Calu3 (cell line): ENCODE measurements around the gene COL13A1. TPM values are rescaled to one million over a fixed set of nuclear protein-coding genes. Genes with fewer than 3 reads are reported as not detected.
A peak's percentile ranks its signal among the peaks of the same experiment; 100 is the strongest.

Experiments
- BruUV-seq: library from RNA; stranded (reverse); fragments of 400-500 nt; replicated peaks from 2 replicates; lab custom pipeline; 2021; lab: Mats Ljungman, UMichigan
- CTCF ChIA-PET: fragments of 300-600 bp; sonication (Branson Sonifier 250); formaldehyde crosslinking; loops from one replicate; lab custom pipeline; 2022; ENCODE audit warnings: antibody characterized with exemption; lab: Charles Lee
- DNase-seq: peaks from one replicate; pipeline ENCODE4 v3.0.0; 2022
- H3K27ac Mint-ChIP-seq: one replicate; pipeline ENCODE4 v1.8.0; 2022; ENCODE audit warnings: mixed read lengths; ENCODE audit not compliant: unreplicated experiment
- H3K27me3 Mint-ChIP-seq: one replicate; pipeline ENCODE4 v1.8.0; 2022; ENCODE audit warnings: mixed read lengths; ENCODE audit not compliant: unreplicated experiment
- H3K36me3 Mint-ChIP-seq: one replicate; pipeline ENCODE4 v1.8.0; 2022; ENCODE audit warnings: mild to moderate bottlenecking, moderate library complexity, mixed read lengths; ENCODE audit not compliant: insufficient read depth, unreplicated experiment
- H3K4me1 Mint-ChIP-seq: one replicate; pipeline ENCODE4 v1.8.0; 2022; ENCODE audit warnings: mild to moderate bottlenecking, low read depth, mixed read lengths; ENCODE audit not compliant: unreplicated experiment
- H3K4me3 Mint-ChIP-seq: one replicate; pipeline ENCODE4 v1.8.0; 2022; ENCODE audit warnings: mild to moderate bottlenecking, low read depth, moderate library complexity, mixed read lengths; ENCODE audit not compliant: unreplicated experiment
- H3K9me3 Mint-ChIP-seq: one replicate; pipeline ENCODE4 v1.8.0; 2022; ENCODE audit warnings: low read depth, mixed read lengths; ENCODE audit not compliant: unreplicated experiment
- CTCF ChIP-seq: fragments of 200-600 bp; IDR thresholded peaks from one replicate; pipeline ENCODE4 v1.8.0; 2022; ENCODE audit warnings: antibody characterized with exemption; ENCODE audit not compliant: unreplicated experiment
- intact Hi-C: fragments of 100-400 bp; cut with micrococcal nuclease; formaldehyde crosslinking; loops from one replicate; pipeline ENCODE4 v1.10.0; 2022; ENCODE audit not compliant: unreplicated experiment
- total RNA-seq: library from RNA; stranded (reverse); gene quantifications from 2 replicates; pipeline ENCODE4 v1.2.3, GENCODE V29; 2022

COL13A1 gene
- total RNA-seq, 1 experiment from 2014 or later = 0.24 TPM

GRCh38 chr10:69867699-69868558, 66.2 kb downstream of the COL13A1 start:
- BruUV-seq = no TSS peak
- DNase-seq = no peak
- H3K4me3 Mint-ChIP-seq = no peak overlapping the region

GRCh38 chr10:69868821-69869220, 67.1 kb downstream of the COL13A1 start:
- intact Hi-C loops = no loop called here
- Mint-ChIP-seq H3K9me3 (no peaks in the 10 kb centered on the region), H3K36me3 (peaks cover 14% of the 10 kb centered on the region), H3K27me3 (peaks cover 8% of the 10 kb centered on the region), H3K4me1 (peaks cover 61% of the 10 kb centered on the region), H3K27ac (peak overlapping the region; percentile 6), H3K4me3 (peak overlapping the region; percentile 4)
- no TSS peak for BruUV-seq
- DNase-seq = no peak
- TF ChIP-seq CTCF = no peak
- CTCF ChIA-PET = interaction anchor here (0.5 to 2.0 kb wide), 6 partner anchors 11 to 68 kb away, joined by 3 to 17 read pairs (median 4); no protein-coding TSS in a partner anchor

More at GRCh38 chr10:69867699-69868558, 66.2 kb downstream of the COL13A1 start:
- Mint-ChIP-seq H3K36me3 (peaks cover 14% of the 10 kb centered on the region), H3K4me1 (peaks cover 70% of the 10 kb centered on the region), H3K27me3 (peaks cover 4% of the 10 kb centered on the region), H3K9me3 (no peaks in the 10 kb centered on the region), H3K27ac (no peak overlapping the region)
- no peak for TF ChIP-seq CTCF
- intact Hi-C loops = no loop called here
- CTCF ChIA-PET = interaction anchor here (0.6 to 2.0 kb wide), 5 partner anchors 14 to 67 kb away, joined by 3 to 17 read pairs (median 5); no protein-coding TSS in a partner anchor

GRCh38 chr10:69869291-69869961, 67.7 kb downstream of the COL13A1 start:
- H3K36me3 Mint-ChIP-seq = peaks cover 12% of the 10 kb centered on the region
- peaks cover 8% of the 10 kb centered on the region for H3K27me3 Mint-ChIP-seq
- peak overlapping the region; percentile 6 for H3K27ac Mint-ChIP-seq
- intact Hi-C loops = no loop called here
- no peaks in the 10 kb centered on the region for H3K9me3 Mint-ChIP-seq
- no TSS peak for BruUV-seq
- peaks cover 55% of the 10 kb centered on the region for H3K4me1 Mint-ChIP-seq
- TF ChIP-seq CTCF = no peak
- peak overlapping the region; percentile 4 for H3K4me3 Mint-ChIP-seq
- CTCF ChIA-PET = interaction anchor here (0.5 to 2.0 kb wide), 8 partner anchors 10 to 277 kb away, joined by 3 to 17 read pairs (median 4); partner anchors contain the start of gene TYSND1
- DNase-seq = peak; percentile 69

DNA sequence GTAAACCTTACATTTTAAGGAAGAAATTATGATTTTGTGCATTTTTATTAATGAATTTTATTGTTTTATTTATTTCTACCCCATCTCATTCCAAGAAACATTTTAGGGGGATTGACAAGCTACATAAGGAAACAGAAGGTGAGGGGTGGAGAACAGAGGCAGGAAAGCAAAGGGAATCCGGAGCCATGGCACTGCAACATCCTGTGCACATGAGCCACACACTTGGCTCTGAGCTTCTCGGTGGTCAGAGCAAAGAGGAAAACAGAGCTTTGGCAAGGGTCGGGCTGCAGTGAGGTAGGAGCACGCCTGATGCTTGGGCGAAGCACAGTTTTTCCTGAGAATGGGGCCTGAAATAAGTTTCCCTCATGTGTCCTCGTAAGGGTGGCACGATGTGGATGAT, 68.9 kb downstream of the COL13A1 start:
- H3K27ac Mint-ChIP-seq = no peak overlapping the region
- no peaks in the 10 kb centered on the region for H3K9me3 Mint-ChIP-seq
- no peak for DNase-seq
- peaks cover 8% of the 10 kb centered on the region for H3K27me3 Mint-ChIP-seq
- H3K4me3 Mint-ChIP-seq = no peak overlapping the region
- no TSS peak for BruUV-seq
- no peak for TF ChIP-seq CTCF
- intact Hi-C loops = no loop called here
- peaks cover 43% of the 10 kb centered on the region for H3K4me1 Mint-ChIP-seq
- peaks cover 9% of the 10 kb centered on the region for H3K36me3 Mint-ChIP-seq
- CTCF ChIA-PET = interaction anchor here (0.7 kb wide), 2 partner anchors 1286 to 1334 kb away, joined by 3 read pairs; no protein-coding TSS in a partner anchor
